ENCODE measurements around the gene BOD1.

BOD1 gene

GRCh38 chr5:173625673-173626504 lies 9.4 kb upstream of the BOD1 start:
- 0 out of 2 replicates have a peak overlapping the region, but pooled peaks have one; percentile 27 for H3K27ac ChIP-seq
- H3K4me3 ChIP-seq = no peak overlapping the region; the same call in 1 of the 2 replicates
- TF ChIP-seq FOXP2 (optimal IDR thresholded peaks at IDR 0.05; ENCODE audit: control extremely low read depth, extremely low read length, insufficient read depth) (no peak), EZH2 (IDR thresholded peaks at IDR 0.05) (no peak), POLR2AphosphoS5 (IDR thresholded peaks at IDR 0.05; ENCODE audit: borderline replicate concordance, low read depth, low read length) (no peak)
- peak; percentile 37 for DNase-seq (ENCODE audit: low read depth, low spot score)
- H3K9me3 ChIP-seq (ENCODE audit: low read depth, low read length) = no peaks in the 10 kb centered on the region
- H3K36me3 ChIP-seq (ENCODE audit: insufficient read depth, low read length) = no peaks in the 10 kb centered on the region
- peak overlapping the region; percentile 30 for H3K9ac ChIP-seq (ENCODE audit: insufficient read length)

DNA sequence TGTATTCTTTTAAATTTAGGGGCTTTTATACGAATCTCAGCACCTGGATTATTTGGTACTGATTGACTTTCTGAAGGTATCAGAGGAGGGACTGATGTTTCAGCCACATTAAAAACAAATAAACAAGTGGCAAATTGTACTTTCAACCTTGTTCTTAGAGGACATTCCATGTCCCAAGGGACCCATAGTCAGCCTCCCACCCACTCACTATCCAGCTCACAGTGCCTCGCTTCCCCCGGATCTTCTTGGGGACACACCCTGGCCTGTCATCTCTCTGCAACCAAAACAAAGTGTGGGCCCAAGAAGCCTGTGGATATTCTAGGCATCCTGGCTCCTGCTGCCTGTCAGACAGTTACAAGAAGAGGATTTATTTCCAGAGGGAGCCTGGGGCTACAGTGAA lies 8.8 kb upstream of the BOD1 start:
- H3K9ac ChIP-seq (ENCODE audit: insufficient read length) = peak overlapping the region; percentile 30
- 0 out of 2 replicates have a peak overlapping the region, but pooled peaks have one; percentile 27 for H3K27ac ChIP-seq
- H3K9me3 ChIP-seq (ENCODE audit: low read depth, low read length) = no peaks in the 10 kb centered on the region
- H3K4me3 ChIP-seq = no peak overlapping the region
- H3K36me3 ChIP-seq (ENCODE audit: insufficient read depth, low read length) = no peaks in the 10 kb centered on the region
- no peak for TF ChIP-seq EZH2 (IDR thresholded peaks at IDR 0.05)
- TF ChIP-seq POLR2AphosphoS5 (IDR thresholded peaks at IDR 0.05; ENCODE audit: borderline replicate concordance, low read depth, low read length) = no peak
- no peak for TF ChIP-seq FOXP2 (optimal IDR thresholded peaks at IDR 0.05; ENCODE audit: control extremely low read depth, extremely low read length, insufficient read depth)
- DNase-seq (ENCODE audit: low read depth, low spot score) = no peak

- no peak overlapping the region for H3K27ac ChIP-seq
- no peaks in the 10 kb centered on the region for H3K9me3 ChIP-seq (ENCODE audit: low read depth, low read length)
- no peak for TF ChIP-seq POLR2AphosphoS5 (IDR thresholded peaks at IDR 0.05; ENCODE audit: borderline replicate concordance, low read depth, low read length)
- TF ChIP-seq EZH2 (IDR thresholded peaks at IDR 0.05) = no peak
- no peak for TF ChIP-seq FOXP2 (optimal IDR thresholded peaks at IDR 0.05; ENCODE audit: control extremely low read depth, extremely low read length, insufficient read depth)
- no peak overlapping the region for H3K9ac ChIP-seq (ENCODE audit: insufficient read length)
- no peak for DNase-seq (ENCODE audit: low read depth, low spot score)
- no peak overlapping the region for H3K4me3 ChIP-seq
- no peaks in the 10 kb centered on the region for H3K36me3 ChIP-seq (ENCODE audit: insufficient read depth, low read length)
These were observed 7.8 kb upstream of the BOD1 start for GRCh38 chr5:173624282-173624681.

DNA sequence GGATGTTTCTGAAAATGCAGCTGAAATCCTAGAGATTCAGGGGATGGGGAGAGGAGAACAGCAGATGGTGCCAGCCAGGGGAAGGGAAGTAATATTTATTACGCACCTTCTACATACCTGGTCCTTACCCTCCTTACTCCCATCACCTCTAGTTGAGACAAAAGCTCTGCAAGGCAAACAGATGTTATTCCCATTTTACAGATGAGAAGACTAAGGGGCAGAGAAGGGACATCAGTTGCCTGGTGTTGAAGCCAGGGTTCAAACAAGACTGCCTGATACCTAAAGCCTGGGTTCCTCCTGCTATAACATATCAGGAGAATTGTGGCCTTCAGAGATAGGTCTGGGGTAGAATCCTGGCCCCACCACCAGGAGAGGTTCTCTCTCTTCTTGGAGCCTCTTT lies 7.3 kb upstream of the BOD1 start:
- H3K9me3 ChIP-seq (ENCODE audit: low read depth, low read length) = no peaks in the 10 kb centered on the region
- no peak overlapping the region for H3K9ac ChIP-seq (ENCODE audit: insufficient read length)
- no peak for DNase-seq (ENCODE audit: low read depth, low spot score)
- H3K4me3 ChIP-seq = no peak overlapping the region
- H3K27ac ChIP-seq = no peak overlapping the region
- no peaks in the 10 kb centered on the region for H3K36me3 ChIP-seq (ENCODE audit: insufficient read depth, low read length)
- TF ChIP-seq POLR2AphosphoS5 (IDR thresholded peaks at IDR 0.05; ENCODE audit: borderline replicate concordance, low read depth, low read length) = no peak
- TF ChIP-seq FOXP2 (optimal IDR thresholded peaks at IDR 0.05; ENCODE audit: control extremely low read depth, extremely low read length, insufficient read depth) = no peak
- TF ChIP-seq EZH2 (IDR thresholded peaks at IDR 0.05) = no peak

DNA sequence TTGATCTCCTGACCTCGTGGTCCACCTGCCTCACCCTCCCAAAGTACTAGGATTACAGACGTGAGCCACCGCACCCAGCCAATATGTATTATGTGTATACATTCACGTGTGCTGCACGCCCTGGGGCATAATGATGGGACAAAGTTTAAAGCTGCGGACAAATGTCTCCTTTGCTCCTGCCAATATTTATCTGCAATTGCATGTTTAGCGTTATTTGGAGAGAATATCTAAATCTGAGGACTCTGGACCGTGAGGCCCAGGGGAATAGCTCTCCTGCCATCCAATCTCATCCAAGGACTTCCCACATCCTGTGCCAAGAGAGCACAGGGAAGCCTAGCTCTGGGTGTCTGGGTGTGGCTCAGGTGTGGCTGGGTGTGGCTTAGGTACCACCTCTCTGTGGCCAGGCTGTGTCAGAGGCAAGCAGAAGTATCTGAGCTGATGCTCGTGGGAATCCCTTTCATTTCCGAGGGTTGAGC lies 6.9 kb upstream of the BOD1 start:
- Histone ChIP-seq H3K36me3 (ENCODE audit: insufficient read depth, low read length) (no peaks in the 10 kb centered on the region), H3K9ac (ENCODE audit: insufficient read length) (no peak overlapping the region), H3K27ac (no peak overlapping the region), H3K4me3 (no peak overlapping the region), H3K9me3 (ENCODE audit: low read depth, low read length) (no peaks in the 10 kb centered on the region)
- DNase-seq (ENCODE audit: low read depth, low spot score) = no peak
- TF ChIP-seq EZH2 (IDR thresholded peaks at IDR 0.05) = no peak
- TF ChIP-seq FOXP2 (optimal IDR thresholded peaks at IDR 0.05; ENCODE audit: control extremely low read depth, extremely low read length, insufficient read depth) = no peak
- no peak for TF ChIP-seq POLR2AphosphoS5 (IDR thresholded peaks at IDR 0.05; ENCODE audit: borderline replicate concordance, low read depth, low read length)

- Histone ChIP-seq H3K27ac (no peak overlapping the region), H3K9ac (ENCODE audit: insufficient read length) (no peak overlapping the region), H3K9me3 (ENCODE audit: low read depth, low read length) (no peaks in the 10 kb centered on the region), H3K36me3 (ENCODE audit: insufficient read depth, low read length) (no peaks in the 10 kb centered on the region), H3K4me3 (no peak overlapping the region)
- DNase-seq (ENCODE audit: low read depth, low spot score) = no peak
- TF ChIP-seq FOXP2 (optimal IDR thresholded peaks at IDR 0.05; ENCODE audit: control extremely low read depth, extremely low read length, insufficient read depth) (no peak), POLR2AphosphoS5 (IDR thresholded peaks at IDR 0.05; ENCODE audit: borderline replicate concordance, low read depth, low read length) (no peak)
These were observed 6.0 kb upstream of the BOD1 start for GRCh38 chr5:173622183-173623047.

- H3K36me3 ChIP-seq (ENCODE audit: insufficient read depth, low read length) = no peaks in the 10 kb centered on the region
- H3K9me3 ChIP-seq (ENCODE audit: low read depth, low read length) = no peaks in the 10 kb centered on the region
- no peak for DNase-seq (ENCODE audit: low read depth, low spot score)
- H3K4me3 ChIP-seq = no peak overlapping the region
- TF ChIP-seq EZH2 (IDR thresholded peaks at IDR 0.05) = no peak
- H3K27ac ChIP-seq = no peak overlapping the region
- no peak overlapping the region for H3K9ac ChIP-seq (ENCODE audit: insufficient read length)
These were observed 4.3 kb upstream of the BOD1 start for GRCh38 chr5:173620784-173621183.

DNA sequence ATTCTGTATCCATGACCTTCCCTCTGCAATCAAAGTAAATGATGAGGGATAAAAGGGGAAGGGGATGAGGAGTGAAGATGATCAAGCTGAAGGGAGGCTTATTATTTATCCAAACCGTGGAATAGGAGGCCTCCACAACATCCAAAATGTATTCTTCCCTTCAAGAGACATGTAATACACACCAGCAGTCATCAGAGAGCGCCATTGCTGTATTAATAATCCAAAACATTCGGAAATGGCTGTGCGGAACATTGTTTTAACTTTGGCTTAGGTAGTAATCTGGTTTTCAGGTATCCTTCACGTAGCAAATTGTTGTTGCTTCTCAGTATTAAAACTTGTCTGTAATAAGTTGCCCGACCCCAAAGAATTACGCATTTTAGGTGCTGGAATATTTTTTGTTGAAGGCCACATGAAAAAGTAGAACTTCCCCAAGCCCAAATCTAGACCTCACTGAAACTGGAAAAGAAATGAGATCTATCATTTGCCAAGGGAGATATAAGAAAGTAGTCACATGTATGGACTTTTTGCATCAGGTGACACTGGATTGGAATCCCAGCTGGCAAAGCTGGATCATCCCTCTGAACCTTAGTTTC lies 2.6 kb upstream of the BOD1 start:
- H3K4me3 ChIP-seq = no peak overlapping the region
- TF ChIP-seq POLR2AphosphoS5 (IDR thresholded peaks at IDR 0.05; ENCODE audit: borderline replicate concordance, low read depth, low read length) (no peak), EZH2 (IDR thresholded peaks at IDR 0.05) (no peak)
- DNase-seq (ENCODE audit: low read depth, low spot score) = peak; percentile 56
- no peak overlapping the region for H3K9ac ChIP-seq (ENCODE audit: insufficient read length)
- H3K27ac ChIP-seq = no peak overlapping the region
- H3K9me3 ChIP-seq (ENCODE audit: low read depth, low read length) = no peaks in the 10 kb centered on the region
- H3K36me3 ChIP-seq (ENCODE audit: insufficient read depth, low read length) = peaks cover 9% of the 10 kb centered on the region

Data from SK-N-MC (cell line).